ENCODE measurements around the gene ATF2.

ATF2 gene

GRCh38 chr2:175167792-175168563 is at the start of gene ATF2:
Gene ATF2 (minus strand): TSS chr2:175168203. CDS start chr2:175136443, 31,760 bp downstream.
- peak; percentile 94 for DNase-seq (ENCODE audit: low spot score)

GRCh38 chr2:175207741-175208438 is 39.9 kb upstream of the ATF2 start:
- DNase-seq (ENCODE audit: low spot score), result no peak

- no peak for DNase-seq (ENCODE audit: low spot score)
Observed at GRCh38 chr2:175206866-175207265, 38.9 kb upstream of the ATF2 start.

GRCh38 chr2:175205523-175205922 is 37.5 kb upstream of the ATF2 start:
- DNase-seq (ENCODE audit: low spot score), result peak; percentile 6

GRCh38 chr2:175203621-175204496 is 35.9 kb upstream of the ATF2 start:
- peak; percentile 53 for DNase-seq (ENCODE audit: low spot score)

- no peak for DNase-seq (ENCODE audit: low spot score)
Observed at GRCh38 chr2:175195012-175195411, 27.0 kb upstream of the ATF2 start.

GRCh38 chr2:175188761-175189160 is 20.8 kb upstream of the ATF2 start:
- no peak for DNase-seq (ENCODE audit: low spot score)

GRCh38 chr2:175187378-175187777 is 19.4 kb upstream of the ATF2 start:
- DNase-seq (ENCODE audit: low spot score), result peak; percentile 13

- no peak for DNase-seq (ENCODE audit: low spot score)
Observed at GRCh38 chr2:175183674-175184073, 15.7 kb upstream of the ATF2 start.

- DNase-seq (ENCODE audit: low spot score), result no peak
Observed at GRCh38 chr2:175181877-175182308, 13.9 kb upstream of the ATF2 start.

- DNase-seq (ENCODE audit: low spot score), result peak; percentile 96
Observed at GRCh38 chr2:175181104-175181876, 13.3 kb upstream of the ATF2 start, which contains the start of gene ATP5MC3. Gene ATP5MC3 (minus strand): TSS chr2:175181710. CDS start chr2:175181393, 317 bp downstream.

GRCh38 chr2:175180701-175181103 is 12.7 kb upstream of the ATF2 start:
- DNase-seq (ENCODE audit: low spot score), result peak; percentile 40

GRCh38 chr2:175176624-175177023 is 8.6 kb upstream of the ATF2 start:
- no peak for DNase-seq (ENCODE audit: low spot score)

- no peak for DNase-seq (ENCODE audit: low spot score)
Observed at GRCh38 chr2:175175896-175176295, 7.9 kb upstream of the ATF2 start.

- DNase-seq (ENCODE audit: low spot score), result no peak
Observed at GRCh38 chr2:175175320-175175719, 7.3 kb upstream of the ATF2 start.

- no peak for DNase-seq (ENCODE audit: low spot score)
Observed at GRCh38 chr2:175170659-175171304, 2.8 kb upstream of the ATF2 start.

- DNase-seq (ENCODE audit: low spot score), result no peak
Observed at GRCh38 chr2:175169191-175169590, 1.2 kb upstream of the ATF2 start.

- no peak for DNase-seq (ENCODE audit: low spot score)
Observed at GRCh38 chr2:175168564-175168945, 552 bp upstream of the ATF2 start.

- DNase-seq (ENCODE audit: low spot score), result peak; percentile 37
Observed at GRCh38 chr2:175167076-175167791, 769 bp downstream of the ATF2 start.

- no peak for DNase-seq (ENCODE audit: low spot score)
Observed at GRCh38 chr2:175166216-175166824, 1.7 kb downstream of the ATF2 start.
